HCT116 (cell line): Measurements from ENCODE around the gene IGFBP2. TPM values are rescaled to one million over a fixed set of nuclear protein-coding genes. Genes with fewer than 3 reads are reported as not detected.

Experiments
- ATAC-seq: fragments of 200-7000 bp; cut with Tn5 transposase; 2 replicates; pipeline ENCODE4 v1.9.1; 2020; ENCODE audit warnings: mild to moderate bottlenecking, moderate library complexity
- BruUV-seq: library from RNA; stranded (reverse); fragments of 400-500 nt; replicated peaks from 2 replicates; lab custom pipeline; 2021; lab: Mats Ljungman, UMichigan
- CTCF ChIA-PET: fragments of 300-600 bp; sonication (Branson Sonifier 250); formaldehyde crosslinking; loops from one replicate; lab custom pipeline; 2021; ENCODE audit warnings: antibody characterized with exemption; lab: Charles Lee
- POLR2A ChIA-PET: fragments of 300-600, 350-600 bp; sonication (Branson Sonifier 250); formaldehyde crosslinking; loops from one replicate; lab custom pipeline; 2021; ENCODE audit warnings: antibody characterized with exemption; lab: Charles Lee
- RAD21 ChIA-PET, 2 experiments: fragments of 300-600 bp; sonication (Branson Sonifier 250); formaldehyde crosslinking; loops; one replicate each; lab custom pipeline; 2023; ENCODE audit warnings: low total read pairs in 2 of 2; ENCODE audit not compliant: uncharacterized antibody in 2 of 2, unreplicated experiment in 2 of 2, low non-redundant PET in 1 of 2; lab: Charles Lee
- DNase-seq: peaks from one replicate; pipeline ENCODE4 v3.0.0-alpha.2; 2010; ENCODE audit warnings: low read depth, low spot score
- H2AFZ ChIP-seq: fragments of 200-600 bp; shearing (Covaris generic), sonication (generic); 2 replicates; pipeline ENCODE4 v1.6.1; 2017; ENCODE audit warnings: low read depth, mixed run types, mixed read lengths, antibody characterized with exemption, low read length; ENCODE audit not compliant: poor library complexity, severe bottlenecking
- H3K27ac ChIP-seq: 2 replicates; pipeline ENCODE4 v1.5.1; 2012; ENCODE audit warnings: low read depth, low read length
- H3K27me3 ChIP-seq: fragments of 200-600 bp; sonication (generic); 2 replicates; pipeline ENCODE4 v1.6.1; 2016; ENCODE audit warnings: mixed run types, low read length, mixed read lengths; ENCODE audit not compliant: insufficient read depth
- H3K36me3 ChIP-seq, 2 experiments: fragments of 200-500 bp in 1 of 2; fragments of 200-600 bp in 1 of 2; sonication (Bioruptor generic) in 1 of 2; sonication (generic) in 1 of 2; 2 replicates each; pipeline versions ENCODE4 v1.5.1 to v1.6.1; 2014 to 2016; ENCODE audit warnings: low read length in 2 of 2, inconsistent platforms in 1 of 2, mixed read lengths in 1 of 2, mixed run types in 1 of 2; ENCODE audit not compliant: insufficient read depth in 2 of 2, control insufficient read depth in 1 of 2
- H3K4me1 ChIP-seq, 2 experiments: fragments of 200-600 bp in 1 of 2; sonication (generic) in 1 of 2; 2 replicates each; pipeline versions ENCODE4 v1.5.1 to v1.6.1; 2012 to 2017; ENCODE audit warnings: low read length in 2 of 2, inconsistent platforms in 1 of 2, mild to moderate bottlenecking in 1 of 2, mixed read lengths in 1 of 2, mixed run types in 1 of 2, moderate library complexity in 1 of 2; ENCODE audit not compliant: insufficient read depth in 2 of 2, control insufficient read depth in 1 of 2
- H3K4me2 ChIP-seq: fragments of 200-600 bp; sonication (generic); 2 replicates; pipeline ENCODE4 v1.6.1; 2017; ENCODE audit warnings: mixed run types, low read length, mixed read lengths
- H3K4me3 ChIP-seq, 2 experiments: fragments of 200-600 bp in 1 of 2; sonication (generic) in 1 of 2; replicated peaks in 1 of 2; 2 replicates each; pipeline ENCODE4 v1.5.1; 2011 to 2016; ENCODE audit warnings: low read length in 2 of 2, control low read depth in 1 of 2, low read depth in 1 of 2, mild to moderate bottlenecking in 1 of 2, mixed read lengths in 1 of 2, mixed run types in 1 of 2
- H3K79me2 ChIP-seq: fragments of 200-600 bp; sonication (generic); 2 replicates; pipeline ENCODE4 v1.6.1; 2017; ENCODE audit warnings: mild to moderate bottlenecking, mixed run types, low read length, moderate library complexity, mixed read lengths; ENCODE audit not compliant: insufficient read depth
- H3K9ac ChIP-seq: fragments of 200-600 bp; sonication (generic); 2 replicates; pipeline ENCODE4 v1.6.1; 2016; ENCODE audit warnings: low read length, mixed read lengths
- H3K9me2 ChIP-seq: fragments of 200-600 bp; sonication (generic), shearing (Covaris generic); 2 replicates; pipeline ENCODE4 v1.6.1; 2017; ENCODE audit warnings: mixed run types, mild to moderate bottlenecking, moderate library complexity; ENCODE audit not compliant: insufficient read depth
- H3K9me3 ChIP-seq, 2 experiments: fragments of 200-500 bp in 1 of 2; fragments of 200-600 bp in 1 of 2; sonication (Bioruptor generic) in 1 of 2; sonication (generic) in 1 of 2; 2 replicates each; pipeline ENCODE4 v1.6.1; 2014 to 2017; ENCODE audit warnings: low read length in 2 of 2, mixed read lengths in 2 of 2, inconsistent platforms in 1 of 2, low read depth in 1 of 2, mild to moderate bottlenecking in 1 of 2, mixed run types in 1 of 2, moderate library complexity in 1 of 2; ENCODE audit not compliant: control insufficient read depth in 1 of 2, insufficient read depth in 1 of 2
- H4K20me1 ChIP-seq: fragments of 200-600 bp; sonication (generic), shearing (Covaris generic); 2 replicates; pipeline ENCODE4 v1.6.1; 2017; ENCODE audit warnings: mixed run types, mild to moderate bottlenecking, moderate library complexity; ENCODE audit not compliant: insufficient read depth
- CBX3 ChIP-seq: IDR thresholded peaks from 2 replicates; pipeline ENCODE4 v1.6.1; 2012; ENCODE audit warnings: low read depth
- EGR1 ChIP-seq: IDR thresholded peaks from 2 replicates; pipeline ENCODE4 v1.6.1; 2012; ENCODE audit warnings: low read depth
- EZH2 ChIP-seq: fragments of 200-600 bp; sonication (generic); IDR thresholded peaks from 2 replicates; pipeline ENCODE4 v1.6.1; 2017; ENCODE audit warnings: antibody characterized with exemption, mixed run types
- FOSL1 ChIP-seq: IDR thresholded peaks from 2 replicates; pipeline ENCODE4 v1.6.1; 2012; ENCODE audit warnings: low read depth
- JUND ChIP-seq: IDR thresholded peaks from 2 replicates; pipeline ENCODE4 v1.6.1; 2012
- POLR2A ChIP-seq: IDR thresholded peaks from 2 replicates; pipeline ENCODE4 v1.7.0; 2011; ENCODE audit warnings: borderline replicate concordance; ENCODE audit not compliant: insufficient read depth, insufficient read length; ENCODE audit errors: extremely low read depth
- RAD21 ChIP-seq: IDR thresholded peaks from 2 replicates; pipeline ENCODE4 v1.6.1; 2012; ENCODE audit warnings: low read depth, mild to moderate bottlenecking
- SIN3A ChIP-seq: IDR thresholded peaks from 2 replicates; pipeline ENCODE4 v1.6.1; 2012; ENCODE audit warnings: low read depth
- SRF ChIP-seq: IDR thresholded peaks from 2 replicates; pipeline ENCODE4 v1.6.1; 2012; ENCODE audit warnings: low read depth
- YY1 ChIP-seq: IDR thresholded peaks from 2 replicates; pipeline ENCODE4 v1.6.1; 2011; ENCODE audit warnings: low read length, low read depth, moderate library complexity, mild to moderate bottlenecking; ENCODE audit not compliant: insufficient replicate concordance; ENCODE audit errors: extremely low read depth
- ZFX ChIP-seq: fragments of 450-650 bp; IDR thresholded peaks from 2 replicates; pipeline ENCODE4 v1.6.1; 2017
- ZNF274 ChIP-seq: fragments of 200-500 bp; sonication (Bioruptor generic); IDR thresholded peaks from 2 replicates; pipeline ENCODE4 v1.6.1; 2014; ENCODE audit warnings: mild to moderate bottlenecking, low read depth, low read length, inconsistent platforms
- intact Hi-C: fragments of 100-400 bp; cut with micrococcal nuclease; formaldehyde crosslinking; loops from 2 replicates; pipeline ENCODE4 v1.10.0; 2022
- total RNA-seq: library from RNA; stranded (reverse); gene quantifications from one replicate; pipeline ENCODE4 v1.2.1, GENCODE V29; 2021; ENCODE audit not compliant: unreplicated experiment
- TF ChIP-seq, protein P1 (sequence below): IDR thresholded peaks from 2 replicates; pipeline ENCODE4 v1.6.1; 2012; ENCODE audit warnings: low read depth
- TF ChIP-seq, protein P2 (sequence below): IDR thresholded peaks from 2 replicates; pipeline ENCODE4 v1.6.1; 2011; ENCODE audit warnings: mild to moderate bottlenecking, low read length, moderate library complexity; ENCODE audit not compliant: insufficient replicate concordance; ENCODE audit errors: extremely low read depth
- TF ChIP-seq, protein P3 (sequence below): IDR thresholded peaks from 2 replicates; pipeline ENCODE4 v1.6.1; 2012
- TF ChIP-seq, protein P4 (sequence below): IDR thresholded peaks from 2 replicates; pipeline ENCODE4 v1.6.1; 2012

Gene IGFBP2
- total RNA-seq, 1 experiment from 2014 or later, result 143 TPM

DNA sequence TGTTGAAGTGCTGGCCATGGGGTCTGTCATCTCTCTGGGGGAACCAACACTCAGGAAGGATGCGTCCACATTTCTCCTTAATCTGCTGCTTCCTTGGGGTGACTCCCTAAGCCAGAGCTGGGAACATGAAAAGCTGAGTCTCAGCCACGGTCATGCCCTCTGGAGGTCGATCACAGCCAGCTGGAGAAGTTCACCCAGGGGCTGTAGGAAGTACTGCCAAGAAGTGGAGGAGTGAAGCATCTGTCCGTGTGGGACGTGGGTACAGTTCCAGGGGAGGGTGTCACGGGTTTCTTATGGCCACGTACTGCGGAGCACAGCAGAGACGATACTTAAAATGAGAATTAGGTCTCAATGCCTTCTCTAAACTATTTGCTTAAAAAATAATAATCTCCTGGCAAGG, 42.4 kb upstream of the IGFBP2 start:
- H3K27me3 ChIP-seq, result 0 out of 2 replicates have a peak, but pooled peaks cover 3% of the 10 kb centered on the region
- peak; percentile 42; the same call in 1 of the 2 replicates for ATAC-seq

DNA sequence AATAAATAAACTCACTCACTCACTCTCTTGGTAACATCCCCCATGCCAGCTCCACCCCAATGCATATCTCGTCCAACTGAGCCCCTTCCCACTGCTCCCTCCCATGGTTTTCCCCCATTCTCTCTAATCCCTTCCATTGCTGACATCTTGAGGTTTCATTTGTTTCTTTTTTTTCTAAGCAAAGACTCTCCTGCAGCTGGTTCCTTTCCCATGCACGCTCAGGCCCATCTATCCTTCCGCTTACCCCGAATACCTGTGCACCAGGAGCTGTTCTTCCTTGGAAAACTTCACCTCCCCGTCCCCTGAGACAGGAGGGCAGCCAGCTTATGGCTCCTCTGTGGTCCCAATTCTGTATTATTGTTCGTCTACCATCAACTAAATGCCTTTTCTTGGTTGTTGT, 41.7 kb upstream of the IGFBP2 start:
- POLR2A ChIA-PET, result no interaction called here
- BruUV-seq, result no TSS peak
- ATAC-seq, result no peak
- CTCF ChIA-PET, result no interaction called here
- H3K4me1 ChIP-seq, result peaks cover 3 to 9% of the 10 kb centered on the region in 2 experiments; a peak in 3 of 4 replicates
- no peak overlapping the region for H2AFZ ChIP-seq
- RAD21 ChIA-PET, result no interaction called here
- no peak overlapping the region for H3K4me2 ChIP-seq
- no peaks in the 10 kb centered on the region for H4K20me1 ChIP-seq
- no peak overlapping the region for H3K4me3 ChIP-seq
- no peaks in the 10 kb centered on the region for H3K79me2 ChIP-seq
- no peaks in the 10 kb centered on the region for H3K9me3 ChIP-seq
- H3K9ac ChIP-seq, result no peak overlapping the region
- 0 out of 2 replicates have a peak, but pooled peaks cover 3% of the 10 kb centered on the region for H3K27me3 ChIP-seq
- H3K36me3 ChIP-seq, result no peaks in the 10 kb centered on the region
- H3K9me2 ChIP-seq, result no peaks in the 10 kb centered on the region
- intact Hi-C loops, result no loop called here
- DNase-seq, result no peak
- H3K27ac ChIP-seq, result no peak overlapping the region
- no peak for TF ChIP-seq POLR2A
- no peak for TF ChIP-seq JUND
- TF ChIP-seq EGR1, result no peak
- TF ChIP-seq EZH2, result no peak
- TF ChIP-seq YY1, result no peak
- TF ChIP-seq, protein P1, sequence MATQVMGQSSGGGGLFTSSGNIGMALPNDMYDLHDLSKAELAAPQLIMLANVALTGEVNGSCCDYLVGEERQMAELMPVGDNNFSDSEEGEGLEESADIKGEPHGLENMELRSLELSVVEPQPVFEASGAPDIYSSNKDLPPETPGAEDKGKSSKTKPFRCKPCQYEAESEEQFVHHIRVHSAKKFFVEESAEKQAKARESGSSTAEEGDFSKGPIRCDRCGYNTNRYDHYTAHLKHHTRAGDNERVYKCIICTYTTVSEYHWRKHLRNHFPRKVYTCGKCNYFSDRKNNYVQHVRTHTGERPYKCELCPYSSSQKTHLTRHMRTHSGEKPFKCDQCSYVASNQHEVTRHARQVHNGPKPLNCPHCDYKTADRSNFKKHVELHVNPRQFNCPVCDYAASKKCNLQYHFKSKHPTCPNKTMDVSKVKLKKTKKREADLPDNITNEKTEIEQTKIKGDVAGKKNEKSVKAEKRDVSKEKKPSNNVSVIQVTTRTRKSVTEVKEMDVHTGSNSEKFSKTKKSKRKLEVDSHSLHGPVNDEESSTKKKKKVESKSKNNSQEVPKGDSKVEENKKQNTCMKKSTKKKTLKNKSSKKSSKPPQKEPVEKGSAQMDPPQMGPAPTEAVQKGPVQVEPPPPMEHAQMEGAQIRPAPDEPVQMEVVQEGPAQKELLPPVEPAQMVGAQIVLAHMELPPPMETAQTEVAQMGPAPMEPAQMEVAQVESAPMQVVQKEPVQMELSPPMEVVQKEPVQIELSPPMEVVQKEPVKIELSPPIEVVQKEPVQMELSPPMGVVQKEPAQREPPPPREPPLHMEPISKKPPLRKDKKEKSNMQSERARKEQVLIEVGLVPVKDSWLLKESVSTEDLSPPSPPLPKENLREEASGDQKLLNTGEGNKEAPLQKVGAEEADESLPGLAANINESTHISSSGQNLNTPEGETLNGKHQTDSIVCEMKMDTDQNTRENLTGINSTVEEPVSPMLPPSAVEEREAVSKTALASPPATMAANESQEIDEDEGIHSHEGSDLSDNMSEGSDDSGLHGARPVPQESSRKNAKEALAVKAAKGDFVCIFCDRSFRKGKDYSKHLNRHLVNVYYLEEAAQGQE, result no peak
- no peak for TF ChIP-seq ZFX
- TF ChIP-seq, protein P2, sequence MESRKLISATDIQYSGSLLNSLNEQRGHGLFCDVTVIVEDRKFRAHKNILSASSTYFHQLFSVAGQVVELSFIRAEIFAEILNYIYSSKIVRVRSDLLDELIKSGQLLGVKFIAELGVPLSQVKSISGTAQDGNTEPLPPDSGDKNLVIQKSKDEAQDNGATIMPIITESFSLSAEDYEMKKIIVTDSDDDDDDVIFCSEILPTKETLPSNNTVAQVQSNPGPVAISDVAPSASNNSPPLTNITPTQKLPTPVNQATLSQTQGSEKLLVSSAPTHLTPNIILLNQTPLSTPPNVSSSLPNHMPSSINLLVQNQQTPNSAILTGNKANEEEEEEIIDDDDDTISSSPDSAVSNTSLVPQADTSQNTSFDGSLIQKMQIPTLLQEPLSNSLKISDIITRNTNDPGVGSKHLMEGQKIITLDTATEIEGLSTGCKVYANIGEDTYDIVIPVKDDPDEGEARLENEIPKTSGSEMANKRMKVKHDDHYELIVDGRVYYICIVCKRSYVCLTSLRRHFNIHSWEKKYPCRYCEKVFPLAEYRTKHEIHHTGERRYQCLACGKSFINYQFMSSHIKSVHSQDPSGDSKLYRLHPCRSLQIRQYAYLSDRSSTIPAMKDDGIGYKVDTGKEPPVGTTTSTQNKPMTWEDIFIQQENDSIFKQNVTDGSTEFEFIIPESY, result no peak
- no peak for TF ChIP-seq RAD21
- no peak for TF ChIP-seq ZNF274
- TF ChIP-seq SRF, result no peak

More for the DNA sequence above, 42.4 kb upstream of the IGFBP2 start:
- Histone ChIP-seq H3K79me2 (no peaks in the 10 kb centered on the region), H3K4me2 (no peak overlapping the region), H3K9ac (no peak overlapping the region), H3K36me3 (no peaks in the 10 kb centered on the region), H3K9me3 (no peaks in the 10 kb centered on the region), H4K20me1 (no peaks in the 10 kb centered on the region), H2AFZ (no peak overlapping the region), H3K9me2 (no peaks in the 10 kb centered on the region), H3K27ac (no peak overlapping the region), H3K4me1 (peaks cover 0 to 4% of the 10 kb centered on the region in 2 experiments; a peak in 1 of 4 replicates), H3K4me3 (no peak overlapping the region)
- no peak for DNase-seq
- TF ChIP-seq, protein P3, sequence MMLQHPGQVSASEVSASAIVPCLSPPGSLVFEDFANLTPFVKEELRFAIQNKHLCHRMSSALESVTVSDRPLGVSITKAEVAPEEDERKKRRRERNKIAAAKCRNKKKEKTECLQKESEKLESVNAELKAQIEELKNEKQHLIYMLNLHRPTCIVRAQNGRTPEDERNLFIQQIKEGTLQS, result no peak
- TF ChIP-seq, protein P4, sequence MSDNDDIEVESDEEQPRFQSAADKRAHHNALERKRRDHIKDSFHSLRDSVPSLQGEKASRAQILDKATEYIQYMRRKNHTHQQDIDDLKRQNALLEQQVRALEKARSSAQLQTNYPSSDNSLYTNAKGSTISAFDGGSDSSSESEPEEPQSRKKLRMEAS, result no peak
- TF ChIP-seq FOSL1 (no peak), ZFX (no peak), YY1 (no peak), CBX3 (no peak), SIN3A (no peak), SRF (no peak)
- CTCF ChIA-PET, result no interaction called here
- RAD21 ChIA-PET, result no interaction called here
- POLR2A ChIA-PET, result interaction anchor here (0.9 kb wide), 1 partner anchor 92 kb away, joined by 3 read pairs; the partner anchor contains the start of gene RPL37A
- intact Hi-C loops, result no loop called here
- BruUV-seq, result no TSS peak
